H9 (cell line): ENCODE results near the gene NSUN6. TPM values are rescaled to one million over a fixed set of nuclear protein-coding genes. Genes with fewer than 3 reads are reported as not detected.

Experiments used
- DNase-seq: peaks from one replicate; pipeline ENCODE4 v3.0.0-alpha.2; 2017
- H2AFZ ChIP-seq: one replicate; pipeline ENCODE4 v1.6.1; 2013; ENCODE audit warnings: mild to moderate bottlenecking, low read length, control low read depth, moderate library complexity
- H2AK5ac ChIP-seq: 2 replicates; pipeline ENCODE4 v1.6.1; 2013; ENCODE audit warnings: low read length, control low read depth, mixed read lengths; ENCODE audit not compliant: insufficient read length
- H2BK120ac ChIP-seq: one replicate; pipeline ENCODE4 v1.6.1; 2013; ENCODE audit warnings: low read depth, mild to moderate bottlenecking, low read length, control low read depth, inconsistent platforms; ENCODE audit not compliant: poor library complexity, severe bottlenecking
- H2BK12ac ChIP-seq: 2 replicates; pipeline ENCODE4 v1.6.1; 2013; ENCODE audit warnings: low read length, control low read depth, mixed read lengths, low read depth; ENCODE audit not compliant: insufficient read length
- H2BK15ac ChIP-seq: 2 replicates; pipeline ENCODE4 v1.6.1; 2013; ENCODE audit warnings: low read depth, low read length, control low read depth
- H2BK20ac ChIP-seq: one replicate; pipeline ENCODE4 v1.6.1; 2013; ENCODE audit warnings: low read depth, mild to moderate bottlenecking, low read length, control low read depth, inconsistent platforms; ENCODE audit not compliant: poor library complexity, severe bottlenecking
- H2BK5ac ChIP-seq: 2 replicates; pipeline ENCODE4 v1.6.1; 2013; ENCODE audit warnings: low read length, control low read depth, mixed read lengths; ENCODE audit not compliant: insufficient read length
- H3K14ac ChIP-seq: 2 replicates; pipeline ENCODE4 v1.6.1; 2013; ENCODE audit warnings: low read length, control low read depth; ENCODE audit not compliant: insufficient read depth
- H3K18ac ChIP-seq: 2 replicates; pipeline ENCODE4 v1.6.1; 2013; ENCODE audit warnings: low read depth, mild to moderate bottlenecking, mixed read lengths, low read length, control low read depth; ENCODE audit not compliant: insufficient read length
- H3K23ac ChIP-seq: 2 replicates; pipeline ENCODE4 v1.6.1; 2013; ENCODE audit warnings: low read length, control low read depth, mixed read lengths, low read depth; ENCODE audit not compliant: insufficient read length
- H3K23me2 ChIP-seq: 2 replicates; pipeline ENCODE4 v1.6.1; 2013; ENCODE audit warnings: low read depth, mild to moderate bottlenecking, mixed read lengths, low read length, control low read depth; ENCODE audit not compliant: insufficient read length, poor library complexity, severe bottlenecking
- H3K27ac ChIP-seq: 2 replicates; pipeline ENCODE4 v1.5.1; 2013; ENCODE audit warnings: low read length, control low read depth, mixed read lengths, low read depth; ENCODE audit not compliant: insufficient read length
- H3K27me3 ChIP-seq: 2 replicates; pipeline ENCODE4 v1.6.1; 2013; ENCODE audit warnings: low read length, control low read depth, inconsistent platforms; ENCODE audit not compliant: insufficient read depth
- H3K4ac ChIP-seq: 2 replicates; pipeline ENCODE4 v1.6.1; 2013; ENCODE audit warnings: low read depth, mild to moderate bottlenecking, control low read depth, inconsistent platforms, low read length, moderate library complexity
- H3K4me1 ChIP-seq: 2 replicates; pipeline ENCODE4 v1.6.1; 2013; ENCODE audit warnings: low read length, control low read depth, inconsistent platforms; ENCODE audit not compliant: insufficient read depth
- H3K4me2 ChIP-seq: 2 replicates; pipeline ENCODE4 v1.6.1; 2013; ENCODE audit warnings: low read length, control low read depth, mixed read lengths; ENCODE audit not compliant: insufficient read length, insufficient read depth
- H3K56ac ChIP-seq: 2 replicates; pipeline ENCODE4 v1.6.1; 2013; ENCODE audit warnings: low read depth, mild to moderate bottlenecking, mixed read lengths, low read length, control low read depth; ENCODE audit not compliant: insufficient read length
- H3K79me1 ChIP-seq: 2 replicates; pipeline ENCODE4 v1.6.1; 2013; ENCODE audit warnings: low read depth, mild to moderate bottlenecking, moderate library complexity, low read length, control low read depth, inconsistent platforms; ENCODE audit not compliant: insufficient read depth, poor library complexity, severe bottlenecking
- H3K79me2 ChIP-seq: 2 replicates; pipeline ENCODE4 v1.6.1; 2013; ENCODE audit warnings: low read length, control low read depth, inconsistent platforms; ENCODE audit not compliant: insufficient read depth
- H3K9ac ChIP-seq: 2 replicates; pipeline ENCODE4 v1.6.1; 2013; ENCODE audit warnings: low read length, control low read depth, mixed read lengths; ENCODE audit not compliant: insufficient read length; ENCODE audit errors: extremely low read depth
- H3K9me3 ChIP-seq: one replicate; pipeline ENCODE4 v1.6.1; 2013; ENCODE audit warnings: low read depth, low read length, inconsistent platforms; ENCODE audit not compliant: control insufficient read depth
- H3T11ph ChIP-seq: one replicate; pipeline ENCODE4 v1.6.1; 2013; ENCODE audit warnings: mild to moderate bottlenecking, low read length, control low read depth, inconsistent platforms
- H4K20me1 ChIP-seq: one replicate; pipeline ENCODE4 v1.6.1; 2013; ENCODE audit not compliant: control insufficient read depth, insufficient read length, insufficient read depth
- H4K5ac ChIP-seq: 2 replicates; pipeline ENCODE4 v1.6.1; 2013; ENCODE audit warnings: low read depth, mild to moderate bottlenecking, mixed read lengths, low read length, control low read depth; ENCODE audit not compliant: insufficient read length
- H4K8ac ChIP-seq: replicated peaks from 2 replicates; pipeline ENCODE4 v1.6.1; 2013; ENCODE audit warnings: low read length, control low read depth, mixed read lengths, low read depth; ENCODE audit not compliant: insufficient read length
- H4K91ac ChIP-seq: 2 replicates; pipeline ENCODE4 v1.6.1; 2013; ENCODE audit warnings: low read depth, mild to moderate bottlenecking, moderate library complexity, mixed read lengths, low read length, control low read depth; ENCODE audit not compliant: insufficient read length
- H3K27ac Mint-ChIP-seq, 3 experiments: 2 replicates in 2 of 3; 3 replicates in 1 of 3; pipeline ENCODE4 v1.8.0; 2020 to 2021; ENCODE audit warnings: mixed read lengths in 3 of 3, mild to moderate bottlenecking in 1 of 3, moderate library complexity in 1 of 3
- H3K27me3 Mint-ChIP-seq: 2 replicates; pipeline ENCODE4 v1.8.0; 2021; ENCODE audit warnings: low read depth, mild to moderate bottlenecking, moderate library complexity, mixed read lengths
- H3K36me3 Mint-ChIP-seq, 3 experiments: 2 replicates in 2 of 3; 3 replicates in 1 of 3; pipeline ENCODE4 v1.8.0; 2020 to 2021; ENCODE audit warnings: low read depth in 3 of 3, mixed read lengths in 3 of 3; ENCODE audit not compliant: insufficient read depth in 1 of 3
- H3K4me1 Mint-ChIP-seq, 2 experiments: 2 replicates each; pipeline ENCODE4 v1.8.0; 2020; ENCODE audit warnings: mixed read lengths in 2 of 2
- H3K4me3 Mint-ChIP-seq, 2 experiments: 2 replicates in 1 of 2; 3 replicates in 1 of 2; pipeline ENCODE4 v1.8.0; 2020 to 2021; ENCODE audit warnings: mild to moderate bottlenecking in 2 of 2, mixed read lengths in 2 of 2, moderate library complexity in 1 of 2
- H3K9me3 Mint-ChIP-seq, 2 experiments: 2 replicates in 1 of 2; 3 replicates in 1 of 2; pipeline ENCODE4 v1.8.0; 2020; ENCODE audit warnings: mild to moderate bottlenecking in 2 of 2, mixed read lengths in 2 of 2, moderate library complexity in 1 of 2
- CTCF ChIP-seq: fragments of 200-600 bp; sonication (generic); conservative IDR thresholded peaks from 3 replicates; pipeline ENCODE4 v1.8.0; 2021; ENCODE audit warnings: antibody characterized with exemption, mild to moderate bottlenecking
- WGBS: extraction: QIAGEN DNeasy Blood & Tissue Kit; methylation state at CpG from one replicate; pipeline ENCODE4 v1.1.7; 2013; ENCODE audit warnings: missing lambda C conversion rate, low lambda C conversion rate, mixed read lengths; ENCODE audit not compliant: insufficient read length; ENCODE audit errors: extremely low coverage; 5-methylcytosine and 5-hydroxymethylcytosine counted together
- total RNA-seq: library from RNA; stranded (reverse); gene quantifications from 2 replicates; pipeline ENCODE4 v1.2.1, GENCODE V29; 2021

The NSUN6 gene
- total RNA-seq, 1 experiment from 2014 or later: 11.9 TPM

GRCh38 chr10:18577823-18578685, 73.3 kb downstream of the NSUN6 start:
- Histone ChIP-seq H2AFZ (no peak overlapping the region), H2BK15ac (no peak overlapping the region), H2BK20ac (no peak overlapping the region), H3K4me1 (no peaks in the 10 kb centered on the region), H3K14ac (no peak overlapping the region), H2BK5ac (no peak overlapping the region), H3K9me3 (peaks cover 23% of the 10 kb centered on the region), H4K8ac (no peak overlapping the region), H3K18ac (no peak overlapping the region), H4K91ac (no peak overlapping the region), H4K20me1 (no peaks in the 10 kb centered on the region), H2AK5ac (no peak overlapping the region), H3K27me3 (no peaks in the 10 kb centered on the region), H3K79me2 (no peaks in the 10 kb centered on the region; the same call in 1 of the 2 replicates), H2BK120ac (no peak overlapping the region), H3T11ph (no peak overlapping the region), H3K9ac (no peak overlapping the region), H3K27ac (no peak overlapping the region), H3K23ac (no peak overlapping the region), H3K23me2 (no peaks in the 10 kb centered on the region), H3K4ac (no peak overlapping the region), H3K56ac (no peak overlapping the region), H3K79me1 (no peaks in the 10 kb centered on the region), H4K5ac (no peak overlapping the region), H2BK12ac (no peak overlapping the region), H3K4me2 (no peak overlapping the region)
- no peaks in the 10 kb centered on the region for H3K27me3 Mint-ChIP-seq
- WGBS: no CpG with 5 or more reads among the region's 15 CpGs
- TF ChIP-seq CTCF: no peak
- DNase-seq: no peak
- no peak overlapping the region for H3K27ac Mint-ChIP-seq
- peaks cover 8 to 24% of the 10 kb centered on the region in 2 experiments for H3K9me3 Mint-ChIP-seq
- H3K36me3 Mint-ChIP-seq: peaks cover 60 to 73% (median 66%) of the 10 kb centered on the region in 3 experiments
- no peak overlapping the region for H3K4me3 Mint-ChIP-seq
- peaks cover 2 to 12% of the 10 kb centered on the region in 2 experiments; a peak in 2 of 4 replicates for H3K4me1 Mint-ChIP-seq
